ENCODE data around the gene ICE1. TPM values are rescaled to one million over a fixed set of nuclear protein-coding genes. Genes with fewer than 3 reads are reported as not detected.

The ICE1 gene
- total RNA-seq, 1 donor from 2014 or later: 37.8 TPM

DNA sequence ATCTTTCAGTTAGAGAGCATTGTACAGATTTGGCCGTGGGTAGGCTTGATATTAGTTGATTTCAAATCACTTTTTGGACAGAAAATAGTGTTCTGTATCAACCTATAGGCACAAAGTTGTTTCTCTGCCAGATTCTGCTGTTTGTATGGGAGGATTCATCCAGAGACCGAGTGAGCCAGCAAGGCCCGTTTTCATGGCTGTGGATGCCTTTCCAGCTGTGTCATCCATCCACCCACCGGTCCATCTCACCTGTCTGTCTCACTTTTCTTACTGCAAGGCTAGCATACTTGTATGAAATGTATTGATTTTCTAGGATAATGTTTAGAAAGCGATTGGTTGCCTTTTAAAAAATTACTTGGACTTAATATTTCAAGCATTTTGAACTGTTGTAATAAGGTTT is 34.4 kb downstream of the ICE1 start:
- Mint-ChIP-seq H3K4me1 (ENCODE audit: unreplicated experiment) (no peaks in the 10 kb centered on the region), H3K4me3 (no peak overlapping the region), H3K9me3 (no peaks in the 10 kb centered on the region), H3K27ac (no peak overlapping the region), H3K27me3 (no peaks in the 10 kb centered on the region), H3K36me3 (peaks cover 47% of the 10 kb centered on the region)
- TF ChIP-seq CTCF (conservative IDR thresholded peaks at IDR 0.05): no peak
- DNase-seq (ENCODE audit: extremely low spot score, unreplicated experiment): no peak

GRCh38 chr5:5460311-5460710 is 37.8 kb downstream of the ICE1 start:
- no peak for DNase-seq (ENCODE audit: extremely low spot score, unreplicated experiment)
- Mint-ChIP-seq H3K4me1 (ENCODE audit: unreplicated experiment) (no peaks in the 10 kb centered on the region), H3K36me3 (peaks cover 52% of the 10 kb centered on the region), H3K4me3 (no peak overlapping the region), H3K27me3 (no peaks in the 10 kb centered on the region), H3K9me3 (no peaks in the 10 kb centered on the region), H3K27ac (no peak overlapping the region)
- TF ChIP-seq CTCF (conservative IDR thresholded peaks at IDR 0.05): no peak

DNA sequence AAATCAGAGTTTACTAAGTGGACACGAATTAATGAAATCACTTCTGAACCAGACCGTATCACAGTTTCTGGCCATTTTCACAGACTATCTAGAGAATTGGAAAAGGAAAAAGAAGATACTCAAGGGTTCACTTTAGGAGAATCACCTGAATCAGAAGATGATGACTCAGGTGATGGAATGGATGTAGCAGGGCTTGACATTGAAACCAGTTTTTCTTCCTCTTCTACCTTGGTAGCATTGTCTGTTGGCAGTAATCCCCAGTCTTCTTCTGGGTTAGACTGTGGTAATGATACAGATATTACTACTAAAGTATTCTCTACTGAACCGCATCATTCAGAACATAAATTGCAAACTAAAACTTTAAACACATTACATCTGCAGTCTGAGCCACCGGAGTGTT is 38.5 kb downstream of the ICE1 start:
- no peaks in the 10 kb centered on the region for H3K27me3 Mint-ChIP-seq
- DNase-seq (ENCODE audit: extremely low spot score, unreplicated experiment): no peak
- H3K36me3 Mint-ChIP-seq: peaks cover 52% of the 10 kb centered on the region
- TF ChIP-seq CTCF (conservative IDR thresholded peaks at IDR 0.05): no peak
- no peak overlapping the region for H3K4me3 Mint-ChIP-seq
- no peak overlapping the region for H3K27ac Mint-ChIP-seq
- no peaks in the 10 kb centered on the region for H3K4me1 Mint-ChIP-seq (ENCODE audit: unreplicated experiment)
- no peaks in the 10 kb centered on the region for H3K9me3 Mint-ChIP-seq

DNA sequence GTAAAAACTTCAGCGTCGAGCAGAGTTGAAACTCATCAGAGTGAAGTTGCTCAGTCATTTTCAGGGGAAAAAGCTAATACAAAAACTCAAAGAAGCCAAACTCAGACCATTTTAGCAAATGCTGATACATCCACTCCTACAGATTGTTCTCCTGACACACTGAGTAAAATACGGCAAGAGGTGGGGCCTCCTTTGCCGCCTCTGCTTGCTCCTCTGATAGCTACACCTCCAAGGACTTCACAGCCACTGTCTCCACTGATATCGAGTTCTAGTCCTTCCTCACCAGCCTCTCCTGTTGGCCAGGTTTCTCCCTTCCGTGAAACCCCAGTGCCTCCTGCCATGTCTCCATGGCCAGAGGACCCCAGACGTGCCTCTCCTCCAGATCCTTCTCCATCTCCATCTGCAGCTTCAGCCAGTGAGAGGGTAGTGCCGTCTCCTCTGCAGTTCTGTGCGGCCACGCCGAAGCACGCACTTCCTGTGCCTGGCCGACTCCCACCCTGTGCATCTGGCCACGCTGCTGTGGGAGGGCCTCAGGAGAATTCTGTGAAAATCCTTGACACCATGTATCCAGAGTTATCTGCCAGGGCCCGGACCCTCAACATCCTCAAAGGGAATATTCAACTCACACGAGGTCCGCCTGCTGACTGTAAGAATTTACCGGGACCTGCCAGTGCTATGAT is 41.7 kb downstream of the ICE1 start:
- DNase-seq (ENCODE audit: extremely low spot score, unreplicated experiment): no peak
- no peak overlapping the region for H3K4me3 Mint-ChIP-seq
- no peaks in the 10 kb centered on the region for H3K27me3 Mint-ChIP-seq
- no peaks in the 10 kb centered on the region for H3K9me3 Mint-ChIP-seq
- no peak for TF ChIP-seq CTCF (conservative IDR thresholded peaks at IDR 0.05)
- no peaks in the 10 kb centered on the region for H3K4me1 Mint-ChIP-seq (ENCODE audit: unreplicated experiment)
- H3K36me3 Mint-ChIP-seq: peaks cover 37% of the 10 kb centered on the region
- H3K27ac Mint-ChIP-seq: no peak overlapping the region

DNA sequence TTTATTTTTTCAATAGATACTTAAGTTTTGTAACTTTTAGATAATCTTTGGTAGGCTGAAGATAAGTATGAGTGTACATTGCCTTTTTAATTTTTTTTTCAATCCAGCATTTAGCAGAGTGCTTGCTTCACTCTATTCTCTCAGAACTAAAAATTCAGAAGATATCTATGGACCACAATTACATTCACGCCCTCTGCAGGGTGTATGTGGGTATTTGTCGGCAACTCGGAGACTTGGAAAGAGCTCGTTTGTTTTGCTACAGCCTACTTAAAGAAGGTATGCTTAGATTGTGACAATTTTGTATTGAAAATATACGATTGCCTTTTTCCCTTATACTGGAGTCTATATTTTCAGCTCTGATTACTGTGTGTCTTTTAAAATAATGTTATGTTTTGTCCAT is 43.8 kb downstream of the ICE1 start:
- Mint-ChIP-seq H3K27ac (no peak overlapping the region), H3K27me3 (no peaks in the 10 kb centered on the region), H3K9me3 (no peaks in the 10 kb centered on the region), H3K4me3 (no peak overlapping the region), H3K36me3 (peaks cover 20% of the 10 kb centered on the region), H3K4me1 (ENCODE audit: unreplicated experiment) (no peaks in the 10 kb centered on the region)
- peak; percentile 40 for TF ChIP-seq CTCF (conservative IDR thresholded peaks at IDR 0.05)
- no peak for DNase-seq (ENCODE audit: extremely low spot score, unreplicated experiment)

GRCh38 chr5:5467737-5468136 is 45.3 kb downstream of the ICE1 start:
- peaks cover 8% of the 10 kb centered on the region for H3K36me3 Mint-ChIP-seq
- no peaks in the 10 kb centered on the region for H3K9me3 Mint-ChIP-seq
- TF ChIP-seq CTCF (conservative IDR thresholded peaks at IDR 0.05): no peak
- H3K27ac Mint-ChIP-seq: no peak overlapping the region
- no peak overlapping the region for H3K4me3 Mint-ChIP-seq
- no peaks in the 10 kb centered on the region for H3K4me1 Mint-ChIP-seq (ENCODE audit: unreplicated experiment)
- no peaks in the 10 kb centered on the region for H3K27me3 Mint-ChIP-seq
- DNase-seq (ENCODE audit: extremely low spot score, unreplicated experiment): no peak
